GM19372 (cell line): Measurements from ENCODE around the gene CBX5.
"Not testable (repeated sequence)": the region's sequence is repeated elsewhere in the genome, so short reads cannot be mapped to it uniquely, and the experiment has no call there.

ENCODE experiments used
- ATAC-seq: cut with Tn5 transposase; IDR thresholded peaks from one replicate; pipeline ENCODE4 v1.9.1; 2021; ENCODE audit warnings: mild to moderate bottlenecking, low read depth, moderate library complexity; ENCODE audit not compliant: unreplicated experiment

Gene CBX5

DNA sequence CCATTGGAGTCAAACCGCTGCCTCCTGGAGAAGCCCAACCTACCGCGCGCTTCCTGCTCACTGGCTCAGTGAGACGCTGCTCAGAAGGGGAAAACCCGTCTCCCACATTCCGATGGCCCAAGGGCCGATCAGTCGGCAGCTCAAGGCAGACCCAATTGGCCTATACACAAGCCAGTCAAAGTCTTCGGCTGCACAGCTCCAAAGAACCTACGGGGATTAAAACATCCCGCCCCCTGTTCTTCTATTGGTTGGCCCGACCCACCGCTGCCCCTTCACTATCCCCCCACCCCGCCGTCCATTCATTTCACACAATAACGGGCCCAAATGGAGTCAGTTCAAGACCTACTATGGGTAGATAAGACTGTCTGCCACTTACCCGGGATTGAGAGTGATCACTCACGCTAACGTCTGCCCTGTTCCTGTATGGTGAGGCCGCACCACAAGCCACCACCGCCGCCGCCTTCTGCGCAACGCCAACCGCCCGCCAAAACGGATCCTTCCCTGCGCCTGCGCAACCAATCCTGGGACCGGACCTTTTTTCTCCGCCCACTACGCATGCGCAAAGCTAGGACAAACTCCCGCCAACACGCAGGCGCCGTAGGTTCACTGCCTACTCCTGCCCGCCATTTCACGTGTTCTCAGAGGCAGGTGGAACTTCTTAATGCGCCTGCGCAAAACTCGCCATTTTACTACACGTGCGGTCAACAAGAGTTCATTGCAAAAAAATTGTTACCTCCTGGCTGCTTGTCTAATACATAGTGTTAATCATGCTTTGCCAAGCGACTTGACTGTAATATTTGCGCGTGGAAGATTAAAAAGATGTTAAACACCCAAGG is at the start of gene CBX5:
Gene CBX5 (minus strand): TSS at position 491 of the 836 bp plus-strand sequence. CDS start 22,472 bp downstream, outside the sequence.
- peak; percentile 62 for ATAC-seq

DNA sequence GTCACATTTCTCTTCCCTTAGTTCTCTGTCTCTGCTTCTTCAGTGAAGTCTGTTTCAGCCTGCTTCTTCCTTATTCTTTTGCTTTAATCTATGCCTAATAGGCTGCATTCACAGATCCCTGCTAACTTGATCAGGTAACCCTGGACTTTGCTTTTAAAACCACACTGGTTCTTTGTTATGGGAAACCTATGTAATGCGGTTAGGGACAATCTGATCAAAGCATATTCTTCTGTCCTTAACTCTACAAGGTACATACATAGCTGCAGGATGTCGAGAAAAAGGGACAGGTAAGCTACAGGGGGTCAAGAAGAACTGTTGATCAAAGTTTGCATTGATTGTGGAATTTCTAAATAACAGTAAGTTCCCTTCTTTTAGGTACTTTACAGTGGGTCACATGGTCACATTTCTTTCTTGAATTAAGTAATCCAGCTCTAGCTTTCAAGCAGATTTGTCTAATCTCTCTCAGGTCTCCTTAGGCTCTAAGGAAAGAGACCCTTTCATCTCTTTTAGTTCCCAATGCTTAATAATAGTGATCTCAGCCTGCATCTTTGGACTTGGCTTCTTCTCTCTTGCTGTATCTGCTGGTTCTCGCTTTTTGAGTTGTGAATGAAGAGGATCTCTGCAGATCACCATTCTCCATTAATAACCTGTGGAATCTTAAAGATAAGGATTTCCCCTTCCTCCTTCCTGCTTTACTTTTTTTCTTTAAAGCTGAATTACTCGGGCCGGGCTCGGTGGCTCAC is 48.8 kb upstream of the CBX5 start:
- no peak for ATAC-seq

DNA sequence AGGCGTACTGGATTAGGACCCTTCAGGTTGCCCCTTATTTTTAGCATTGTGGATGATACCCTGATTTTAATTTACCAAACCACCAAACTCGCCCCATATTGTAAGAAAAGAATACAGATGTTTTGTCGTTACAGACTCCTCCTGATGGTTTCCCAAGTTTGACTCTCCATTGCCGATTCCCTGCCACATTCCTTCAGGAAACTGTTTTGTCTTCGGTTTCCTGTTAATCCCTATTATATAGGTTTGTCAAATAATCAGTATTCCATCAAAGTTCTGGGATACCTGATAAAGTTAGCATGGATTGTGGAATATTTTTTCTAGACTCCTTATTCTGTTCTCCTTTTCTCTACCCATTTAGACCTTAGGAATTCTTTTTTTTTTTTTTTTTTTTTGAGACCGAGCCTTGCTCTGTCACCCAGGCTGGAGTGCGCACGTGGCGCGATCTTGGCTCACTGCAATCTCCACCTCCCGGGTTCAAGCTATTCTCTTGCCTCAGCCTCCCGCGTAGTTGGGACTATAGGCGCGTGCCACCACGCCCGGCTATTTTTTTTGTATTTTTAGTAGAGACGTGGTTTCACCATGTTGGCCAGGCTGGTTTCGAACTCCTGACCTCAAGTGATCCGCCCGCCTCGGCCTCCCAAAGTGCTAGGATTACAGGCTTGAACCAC is 45.7 kb upstream of the CBX5 start:
- not testable (repeated sequence) for ATAC-seq

DNA sequence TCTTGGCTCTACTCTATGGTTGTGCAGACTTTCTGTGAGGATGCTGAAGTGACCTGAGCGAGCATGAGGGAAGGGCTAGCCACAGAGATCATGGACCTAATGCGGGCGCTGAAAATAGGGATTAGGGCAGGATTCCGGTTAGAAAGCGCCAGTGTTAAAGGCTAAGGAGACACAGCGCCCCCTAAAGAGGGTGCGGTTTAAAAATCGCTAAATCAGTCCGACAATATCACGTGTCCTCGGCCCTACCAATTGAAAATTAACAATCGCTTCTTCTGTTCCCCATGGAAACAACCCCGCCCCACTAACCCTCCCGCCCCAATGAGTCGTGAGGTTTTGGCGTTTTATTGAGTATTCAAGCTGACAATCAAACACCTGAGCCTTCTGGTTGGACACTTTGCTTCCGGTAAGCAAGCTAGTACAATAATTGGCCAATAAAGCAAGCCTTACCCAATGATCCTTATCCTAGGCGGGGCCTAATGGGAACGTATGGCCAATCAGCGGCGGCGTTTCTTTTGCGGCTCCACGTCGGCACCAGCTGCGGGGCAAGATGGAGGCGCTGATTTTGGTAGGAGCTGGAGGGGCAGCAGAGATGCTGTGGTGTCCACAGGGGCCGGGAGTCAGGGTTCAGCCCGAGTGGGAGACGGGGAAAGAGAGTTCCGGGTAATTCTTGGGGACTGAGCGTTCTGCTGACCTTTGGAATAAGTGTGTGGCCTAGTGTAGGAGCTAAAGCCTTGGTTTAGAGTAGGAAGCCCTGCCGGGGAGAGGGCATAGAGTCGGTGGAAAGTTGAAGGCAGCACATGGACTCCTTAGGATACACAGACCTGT is 44.9 kb upstream of the CBX5 start, which contains the start of gene COPZ1:
Gene COPZ1 (plus strand): TSS at position 515 of the 825 bp plus-strand sequence. CDS start 33 bp downstream, at position 548.
- peak; percentile 99 for ATAC-seq

DNA sequence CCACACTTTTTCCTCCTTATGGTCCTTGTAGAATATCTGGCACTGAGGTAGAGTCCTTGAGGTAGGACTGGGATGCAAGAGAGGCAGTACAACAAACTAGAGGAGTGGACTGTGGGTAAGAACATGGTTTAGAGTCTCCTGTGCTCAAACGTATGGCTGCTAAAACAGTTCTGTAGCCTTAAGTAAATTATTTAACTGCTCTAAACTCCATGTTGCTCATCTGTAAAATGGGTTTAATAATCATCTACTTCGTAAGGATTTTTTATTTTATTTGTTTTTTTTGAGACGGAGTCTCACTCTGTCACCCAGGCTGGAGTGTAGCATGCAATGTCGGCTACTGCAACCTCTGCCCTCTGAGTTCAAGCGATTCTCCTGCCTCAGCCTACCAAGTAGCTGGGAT is 41.4 kb upstream of the CBX5 start:
- no peak for ATAC-seq

DNA sequence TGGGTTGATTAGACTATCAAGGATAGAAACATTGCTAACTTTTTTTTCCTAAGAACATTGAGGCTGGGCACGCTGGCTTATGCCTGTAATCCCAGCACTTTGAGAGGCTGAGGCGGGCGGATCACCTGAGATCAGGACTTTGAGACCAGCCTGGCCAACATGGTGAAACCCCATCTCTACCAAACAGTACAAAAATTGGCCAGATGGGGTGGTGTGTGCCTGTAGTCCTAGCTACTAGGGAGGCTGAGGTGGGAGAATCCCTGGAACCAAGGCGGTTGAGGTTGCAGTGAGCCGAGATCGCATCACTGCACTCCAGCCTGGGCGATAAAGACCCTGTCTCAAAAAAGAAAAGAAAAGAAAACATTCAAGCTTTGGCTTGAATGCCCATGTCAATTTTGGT is 32.4 kb upstream of the CBX5 start:
- ATAC-seq: not testable (repeated sequence)

DNA sequence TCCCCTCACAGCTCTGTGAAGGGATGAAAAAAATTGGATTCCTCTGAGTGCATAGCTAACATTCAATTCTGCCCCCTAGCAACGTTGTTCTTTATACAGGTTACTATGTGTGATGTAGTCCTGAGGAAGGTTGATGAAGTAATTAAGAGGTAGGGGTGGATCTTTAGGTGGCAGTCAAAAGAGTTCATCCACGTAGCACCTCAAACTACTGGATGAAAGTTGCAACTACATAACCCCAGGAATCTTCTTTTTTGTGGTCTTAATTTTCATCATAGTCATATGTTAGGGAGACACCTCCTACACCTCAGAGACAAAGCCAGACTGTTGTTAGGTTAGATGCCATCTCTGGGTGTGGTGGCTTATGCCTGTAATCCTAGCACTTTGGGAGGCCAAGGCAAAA is 31.1 kb upstream of the CBX5 start:
- ATAC-seq: no peak

DNA sequence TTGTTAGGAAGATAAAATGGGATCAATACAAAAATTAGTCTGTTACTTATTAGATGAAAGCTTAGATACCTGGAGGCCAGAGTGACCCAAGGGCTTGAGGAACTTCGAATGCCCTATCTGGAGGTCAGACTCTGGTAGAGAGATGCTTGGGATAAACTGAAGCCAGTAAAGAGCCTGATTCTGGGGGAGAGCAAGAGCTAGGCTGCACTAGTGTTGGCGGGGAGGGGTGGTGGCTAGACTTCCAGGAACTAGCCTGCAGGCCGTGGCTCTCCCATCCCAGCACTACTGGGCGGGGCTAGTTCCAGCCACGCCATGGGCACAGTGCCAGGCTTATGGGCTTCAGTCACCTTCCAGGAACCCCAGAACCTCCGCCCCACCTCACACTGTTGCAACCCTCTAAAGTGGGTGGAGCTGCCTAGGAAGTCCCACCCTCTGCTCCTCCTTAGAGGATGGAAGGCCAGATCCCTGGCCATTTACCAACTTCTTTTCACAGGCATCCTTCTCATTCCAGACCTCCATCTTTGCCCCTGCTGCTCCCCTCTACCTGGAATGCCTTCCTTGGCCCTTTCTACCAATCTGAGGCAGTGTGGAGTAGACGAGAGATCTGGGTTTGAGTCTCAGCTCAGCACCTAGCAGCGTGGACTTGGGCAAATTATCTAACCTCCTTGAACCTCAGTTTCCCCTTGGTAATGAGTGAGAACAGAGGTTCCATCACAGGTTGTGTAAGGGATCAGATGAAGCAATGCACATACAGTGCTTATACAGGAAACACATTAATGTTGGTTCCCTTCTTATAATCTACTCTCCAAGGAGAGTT is 27.2 kb upstream of the CBX5 start:
- no peak for ATAC-seq

DNA sequence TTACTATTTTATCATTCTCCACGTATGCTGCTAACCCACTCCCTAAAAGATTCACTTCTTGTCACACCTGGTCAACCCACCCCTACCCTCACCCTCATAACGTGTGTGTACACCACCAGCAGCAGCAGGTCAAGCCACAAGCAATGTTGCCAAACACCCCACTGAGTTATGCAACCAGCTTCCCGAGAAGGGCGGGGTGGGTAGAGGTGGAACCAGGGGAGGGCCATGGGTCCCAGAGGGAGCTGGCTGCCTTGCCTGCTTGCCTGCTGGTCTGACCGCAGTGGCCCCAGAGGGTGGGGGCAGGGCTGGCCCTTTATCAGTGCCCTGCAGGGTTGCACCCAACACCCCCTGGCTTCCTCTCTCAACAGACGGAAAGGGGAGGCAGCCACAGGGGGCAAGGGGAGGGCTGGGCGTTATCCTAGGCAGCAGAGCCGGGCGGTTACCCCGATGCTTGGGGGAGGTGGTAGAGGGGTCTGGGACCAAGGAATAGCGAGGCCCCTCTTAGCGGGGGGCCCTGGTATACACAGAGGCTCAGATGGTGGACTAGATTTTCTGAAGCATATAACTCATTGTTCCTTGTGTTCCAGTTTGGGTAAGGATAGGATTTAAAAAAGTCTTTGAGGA is 24.4 kb upstream of the CBX5 start:
- ATAC-seq: no peak

DNA sequence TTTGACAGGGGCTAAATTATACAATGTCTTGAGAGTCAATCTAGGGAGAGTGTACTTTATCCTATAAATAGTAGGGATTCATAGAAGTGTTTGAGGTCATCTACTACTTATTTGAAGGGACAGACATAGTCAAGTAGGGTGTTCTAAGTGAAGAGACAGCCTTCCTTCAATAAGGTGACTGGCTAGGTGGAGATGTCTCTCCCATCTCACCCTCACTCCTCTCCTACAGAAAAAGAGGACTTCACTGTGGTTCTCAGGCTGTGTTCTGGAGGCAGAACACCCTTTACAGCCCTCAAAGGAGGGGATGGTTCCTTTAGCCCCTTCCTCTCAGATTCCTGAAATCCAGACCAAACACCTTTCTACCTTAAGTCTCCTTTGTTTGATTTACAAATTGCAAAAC is 23.7 kb upstream of the CBX5 start:
- no peak for ATAC-seq

DNA sequence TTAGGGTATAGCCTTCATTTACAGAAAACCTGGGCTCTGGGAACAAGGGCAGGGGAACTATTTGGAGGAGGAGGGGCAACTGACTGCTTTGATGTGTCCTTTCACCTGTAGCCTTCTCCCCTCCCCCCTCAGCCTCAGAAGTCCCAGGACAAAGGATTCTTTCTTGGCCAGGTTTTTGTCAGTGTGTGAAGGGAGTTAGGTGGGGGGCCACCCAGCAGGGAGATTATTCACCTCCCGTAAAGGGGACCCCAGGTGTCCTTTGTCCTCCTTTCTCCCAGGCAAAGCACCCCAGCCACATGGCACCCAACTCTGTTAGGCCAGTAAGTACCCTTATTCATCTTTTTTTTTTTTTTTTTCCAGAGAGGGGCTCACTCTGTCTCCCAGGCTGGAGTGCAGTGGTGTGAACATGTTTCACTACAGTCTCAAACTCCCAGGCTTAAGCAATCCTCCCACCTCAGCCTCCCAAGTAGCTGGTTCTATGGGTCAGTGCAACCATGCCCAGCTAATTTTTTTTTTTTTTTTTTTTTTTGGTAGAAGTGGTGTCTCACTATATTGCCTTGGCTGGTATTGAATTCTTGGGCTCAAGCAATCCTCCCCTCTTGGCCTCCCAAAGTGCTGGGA is 21.6 kb upstream of the CBX5 start:
- no peak for ATAC-seq

DNA sequence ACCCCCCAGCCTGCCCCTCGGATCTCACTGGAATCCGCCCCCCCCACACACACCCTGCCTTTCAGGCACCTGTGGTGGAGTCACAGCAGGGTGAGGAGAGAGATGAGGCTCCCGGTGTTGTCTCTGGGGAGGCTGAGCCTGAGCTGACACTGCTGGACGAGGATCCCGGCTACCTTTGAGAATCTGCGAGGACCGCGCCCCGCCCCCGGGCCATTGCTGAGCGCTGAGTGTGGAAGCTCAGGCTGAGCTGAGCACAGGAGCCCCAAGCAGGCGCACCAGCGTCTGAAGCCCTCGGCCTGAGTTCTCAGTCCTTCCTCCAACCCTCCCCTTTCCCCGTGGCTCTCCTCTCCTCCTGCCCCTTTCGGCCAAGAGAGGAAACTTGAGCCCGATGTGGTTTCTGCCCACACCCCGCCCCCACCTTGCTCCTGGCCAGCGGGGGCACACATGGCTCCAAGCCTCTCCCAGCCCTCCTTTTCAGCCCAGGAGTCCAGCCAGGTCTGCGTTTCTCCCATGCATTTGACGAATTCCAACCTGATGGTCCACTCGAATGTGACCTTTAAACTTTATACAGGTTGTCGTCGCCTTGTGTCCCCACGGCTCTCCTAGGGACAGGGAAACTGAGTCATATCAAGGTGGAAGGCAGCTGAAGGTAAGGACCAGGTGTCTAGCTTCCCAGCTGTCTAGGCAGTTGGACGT is 21.0 kb upstream of the CBX5 start, which contains the start of gene NFE2:
Gene NFE2 (minus strand): TSS at position 284 of the 696 bp plus-strand sequence. CDS start 5,767 bp downstream, outside the sequence.
- no peak for ATAC-seq

DNA sequence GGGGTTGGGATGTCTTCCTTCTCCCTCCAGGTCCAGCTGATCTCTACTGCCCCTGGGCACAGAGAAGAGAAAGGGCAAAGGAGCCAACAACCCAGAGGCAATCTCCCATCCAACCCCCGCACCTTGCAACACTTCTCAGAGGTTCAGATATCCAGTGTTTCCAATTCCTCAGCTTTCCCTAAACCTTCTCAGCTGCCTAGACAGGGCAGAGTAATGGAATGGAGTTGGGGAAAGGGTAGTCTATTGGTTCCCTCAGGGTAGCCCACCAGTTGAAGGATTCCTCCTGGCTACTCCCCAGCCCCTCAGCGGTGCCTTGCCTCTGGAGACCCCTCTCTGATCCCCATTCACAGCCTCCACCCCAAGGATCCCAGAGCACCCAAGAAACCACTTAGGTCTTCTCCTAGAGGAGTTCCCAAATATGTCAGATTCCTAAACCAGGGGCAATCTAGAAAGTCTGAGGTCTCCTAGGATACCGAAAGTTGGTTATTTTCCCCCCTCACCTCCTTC is 20.4 kb upstream of the CBX5 start:
- no peak for ATAC-seq

DNA sequence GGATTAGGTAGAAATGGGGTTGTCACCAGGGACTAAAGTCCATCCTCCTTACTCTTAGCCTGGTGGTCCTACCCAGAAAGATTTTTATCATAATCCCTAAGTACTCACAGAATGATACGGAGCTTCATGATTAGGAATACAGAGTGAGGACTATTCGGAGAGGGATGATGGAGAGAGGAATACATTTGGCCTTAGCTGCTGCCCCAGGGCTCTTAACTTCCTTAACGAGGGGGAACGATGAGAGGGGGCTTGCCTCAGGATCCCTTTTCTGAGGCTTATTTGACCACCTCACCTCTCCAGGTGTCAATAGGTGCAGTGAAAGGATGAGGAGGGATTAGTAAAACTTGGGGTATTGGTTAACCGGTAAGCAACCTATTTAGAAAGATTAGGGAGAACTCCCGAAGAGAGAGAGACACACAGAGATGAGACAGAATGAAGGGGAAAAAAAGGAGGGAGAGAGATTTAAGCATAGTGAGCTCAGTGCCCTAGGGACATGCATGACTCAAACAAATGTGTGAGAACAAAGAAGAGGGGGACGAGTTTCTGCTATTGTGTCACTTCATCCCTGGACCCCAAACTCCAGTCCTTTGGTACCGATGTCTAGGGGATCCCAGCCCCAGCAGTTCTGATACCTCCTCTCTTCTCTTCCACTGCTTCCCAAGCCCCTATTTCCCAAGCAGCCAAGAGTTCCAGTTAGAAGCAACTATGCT is 19.7 kb upstream of the CBX5 start:
- ATAC-seq: no peak

DNA sequence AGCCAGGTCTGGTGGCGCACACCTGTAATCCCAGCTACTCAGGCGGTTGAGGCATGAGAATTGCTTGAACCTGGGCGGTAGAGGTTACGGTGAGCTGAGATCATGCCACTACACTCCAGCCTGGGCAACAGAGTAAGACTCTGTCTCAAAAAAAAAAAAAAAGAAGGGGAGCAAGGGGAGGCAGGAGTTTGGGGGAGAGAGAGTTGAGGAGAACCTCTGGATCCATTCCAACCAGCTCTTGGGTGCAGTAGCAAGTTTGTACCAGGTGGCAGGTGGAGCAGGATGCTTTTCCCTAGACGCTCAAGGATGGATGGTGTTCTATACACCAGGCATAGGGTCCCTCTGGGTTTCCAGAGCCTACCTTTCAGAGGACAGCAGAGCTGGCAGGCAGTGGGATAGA is 19.0 kb upstream of the CBX5 start:
- no peak for ATAC-seq

DNA sequence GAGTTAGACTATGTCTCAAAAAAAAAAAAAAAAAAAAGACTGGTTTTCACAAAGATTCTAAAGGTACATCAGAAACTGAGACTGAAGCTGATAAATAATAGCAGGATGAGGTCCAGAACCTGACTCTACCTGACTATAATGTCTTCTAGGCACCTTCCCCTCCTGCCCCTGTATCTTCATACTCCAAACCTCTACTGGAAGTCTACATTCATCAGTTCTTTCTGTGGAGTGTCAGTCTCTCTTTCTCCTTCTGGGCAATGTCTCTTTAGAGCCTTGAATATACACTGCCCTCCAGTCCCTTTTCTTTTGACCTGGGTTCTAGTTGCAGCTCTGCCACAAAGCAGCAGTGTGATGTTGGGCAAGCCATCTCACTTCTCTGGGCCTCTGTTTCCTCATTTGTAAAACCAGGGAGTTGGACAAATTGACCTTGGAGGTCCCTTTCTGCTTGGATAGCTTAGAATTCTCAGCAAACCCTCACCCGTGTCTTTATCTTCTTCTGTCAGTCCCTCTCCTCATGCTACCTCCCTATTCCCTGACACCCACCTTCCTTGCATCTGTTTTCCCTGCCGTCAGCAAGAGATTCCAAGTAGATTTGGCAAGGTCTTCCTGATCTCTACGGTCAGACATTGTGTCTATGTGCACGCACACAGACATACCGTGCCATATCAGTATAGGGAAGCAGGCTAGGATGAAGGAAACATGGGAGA is 16.6 kb upstream of the CBX5 start:
- ATAC-seq: no peak
